ENCODE results near the gene TCHP.

Gene TCHP

GRCh38 chr12:109943811-109944210 is 43.7 kb downstream of the TCHP start:
- no peak overlapping the region for H3K4me3 ChIP-seq (ENCODE audit: low read length)
- H3K27ac ChIP-seq (ENCODE audit: low read length): no peak overlapping the region
- no peaks in the 10 kb centered on the region for H3K27me3 ChIP-seq (ENCODE audit: control insufficient read depth, insufficient read depth, low read length)
- H3K9ac ChIP-seq (ENCODE audit: low read length): no peak overlapping the region
- H3K36me3 ChIP-seq (ENCODE audit: control insufficient read depth, low read depth, low read length): no peaks in the 10 kb centered on the region
- H3K4me1 ChIP-seq (ENCODE audit: control insufficient read depth, low read depth, low read length): peaks cover 25% of the 10 kb centered on the region
- H3K9me3 ChIP-seq (ENCODE audit: control insufficient read depth, low read depth, low read length): no peaks in the 10 kb centered on the region

- no peak overlapping the region for H3K27ac ChIP-seq (ENCODE audit: low read length)
- peaks cover 3% of the 10 kb centered on the region for H3K36me3 ChIP-seq (ENCODE audit: control insufficient read depth, low read depth, low read length)
- peaks cover 25% of the 10 kb centered on the region for H3K4me1 ChIP-seq (ENCODE audit: control insufficient read depth, low read depth, low read length)
- H3K9ac ChIP-seq (ENCODE audit: low read length): peak overlapping the region; percentile 1
- no peaks in the 10 kb centered on the region for H3K9me3 ChIP-seq (ENCODE audit: control insufficient read depth, low read depth, low read length)
- H3K4me3 ChIP-seq (ENCODE audit: low read length): no peak overlapping the region
- no peaks in the 10 kb centered on the region for H3K27me3 ChIP-seq (ENCODE audit: control insufficient read depth, insufficient read depth, low read length)
Measured at GRCh38 chr12:109944561-109945359, 44.7 kb downstream of the TCHP start.

GRCh38 chr12:109946505-109946904 is 46.4 kb downstream of the TCHP start:
- Histone ChIP-seq H3K4me1 (ENCODE audit: control insufficient read depth, low read depth, low read length) (peaks cover 25% of the 10 kb centered on the region), H3K27ac (ENCODE audit: low read length) (peak overlapping the region; percentile 24), H3K36me3 (ENCODE audit: control insufficient read depth, low read depth, low read length) (peaks cover 17% of the 10 kb centered on the region), H3K4me3 (ENCODE audit: low read length) (no peak overlapping the region), H3K9ac (ENCODE audit: low read length) (peak overlapping the region; percentile 16), H3K27me3 (ENCODE audit: control insufficient read depth, insufficient read depth, low read length) (no peaks in the 10 kb centered on the region), H3K9me3 (ENCODE audit: control insufficient read depth, low read depth, low read length) (no peaks in the 10 kb centered on the region)

- Histone ChIP-seq H3K36me3 (ENCODE audit: control insufficient read depth, low read depth, low read length) (peaks cover 21% of the 10 kb centered on the region), H3K4me3 (ENCODE audit: low read length) (no peak overlapping the region), H3K27me3 (ENCODE audit: control insufficient read depth, insufficient read depth, low read length) (no peaks in the 10 kb centered on the region), H3K9me3 (ENCODE audit: control insufficient read depth, low read depth, low read length) (no peaks in the 10 kb centered on the region), H3K9ac (ENCODE audit: low read length) (peak overlapping the region; percentile 16), H3K4me1 (ENCODE audit: control insufficient read depth, low read depth, low read length) (peaks cover 25% of the 10 kb centered on the region), H3K27ac (ENCODE audit: low read length) (peak overlapping the region; percentile 24)
Measured at GRCh38 chr12:109946913-109947312, 46.8 kb downstream of the TCHP start.

GRCh38 chr12:109947521-109947920 is 47.4 kb downstream of the TCHP start:
- Histone ChIP-seq H3K9ac (ENCODE audit: low read length) (no peak overlapping the region), H3K27me3 (ENCODE audit: control insufficient read depth, insufficient read depth, low read length) (no peaks in the 10 kb centered on the region), H3K4me3 (ENCODE audit: low read length) (no peak overlapping the region), H3K27ac (ENCODE audit: low read length) (no peak overlapping the region), H3K9me3 (ENCODE audit: control insufficient read depth, low read depth, low read length) (no peaks in the 10 kb centered on the region), H3K4me1 (ENCODE audit: control insufficient read depth, low read depth, low read length) (peaks cover 25% of the 10 kb centered on the region), H3K36me3 (ENCODE audit: control insufficient read depth, low read depth, low read length) (peaks cover 27% of the 10 kb centered on the region)

DNA sequence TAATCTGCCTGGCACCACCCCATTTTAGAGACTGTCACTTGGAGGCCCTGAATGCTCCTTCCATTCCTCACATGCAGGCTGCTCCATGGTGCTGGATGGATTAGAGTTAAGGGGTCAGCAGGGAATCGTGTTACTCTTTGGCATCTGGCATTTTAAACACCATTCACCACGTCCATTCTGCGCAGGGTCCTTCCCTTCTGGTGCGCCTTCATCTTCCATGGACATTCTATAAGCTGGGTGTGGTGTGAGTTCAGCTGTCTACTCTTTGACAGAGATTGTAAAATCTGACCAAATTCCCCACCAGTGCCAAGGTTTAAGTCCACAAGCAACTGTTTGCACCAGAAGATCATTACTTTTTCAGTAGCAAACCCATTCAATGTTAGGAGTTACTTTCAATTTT is 48.3 kb downstream of the TCHP start:
- peaks cover 36% of the 10 kb centered on the region for H3K36me3 ChIP-seq (ENCODE audit: control insufficient read depth, low read depth, low read length)
- no peak overlapping the region for H3K9ac ChIP-seq (ENCODE audit: low read length)

GRCh38 chr12:109949089-109949488 is 49.0 kb downstream of the TCHP start:
- no peak overlapping the region for H3K27ac ChIP-seq (ENCODE audit: low read length)
- no peak overlapping the region for H3K9ac ChIP-seq (ENCODE audit: low read length)
- peaks cover 25% of the 10 kb centered on the region for H3K4me1 ChIP-seq (ENCODE audit: control insufficient read depth, low read depth, low read length)
- H3K36me3 ChIP-seq (ENCODE audit: control insufficient read depth, low read depth, low read length): peaks cover 37% of the 10 kb centered on the region
- H3K27me3 ChIP-seq (ENCODE audit: control insufficient read depth, insufficient read depth, low read length): no peaks in the 10 kb centered on the region
- H3K4me3 ChIP-seq (ENCODE audit: low read length): no peak overlapping the region
- no peaks in the 10 kb centered on the region for H3K9me3 ChIP-seq (ENCODE audit: control insufficient read depth, low read depth, low read length)

More for the DNA sequence above, 48.3 kb downstream of the TCHP start:
- H3K9me3 ChIP-seq (ENCODE audit: control insufficient read depth, low read depth, low read length): no peaks in the 10 kb centered on the region
- H3K27ac ChIP-seq (ENCODE audit: low read length): no peak overlapping the region
- H3K4me1 ChIP-seq (ENCODE audit: control insufficient read depth, low read depth, low read length): peaks cover 25% of the 10 kb centered on the region
- no peak overlapping the region for H3K4me3 ChIP-seq (ENCODE audit: low read length)
- no peaks in the 10 kb centered on the region for H3K27me3 ChIP-seq (ENCODE audit: control insufficient read depth, insufficient read depth, low read length)

DNA sequence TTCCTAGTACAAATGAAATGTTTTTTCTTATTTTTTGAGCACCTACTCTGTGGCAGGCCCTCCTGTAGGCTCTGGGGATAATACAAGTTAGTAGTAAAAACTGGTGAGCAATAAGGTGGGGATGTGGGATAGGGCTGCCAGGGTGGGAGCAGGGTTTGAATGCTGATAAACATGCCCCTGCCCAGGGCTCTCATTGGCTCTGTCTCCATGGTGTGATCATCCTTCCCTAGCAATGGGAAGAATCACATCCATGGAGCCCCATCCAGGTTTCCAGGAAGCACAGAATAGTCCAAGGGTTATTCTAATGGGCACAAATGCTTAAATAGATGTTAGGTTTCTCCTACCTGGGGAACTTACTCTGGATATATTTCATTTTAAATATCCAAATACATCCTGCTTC is 50.6 kb downstream of the TCHP start:
- H3K9ac ChIP-seq (ENCODE audit: low read length): no peak overlapping the region
- H3K36me3 ChIP-seq (ENCODE audit: control insufficient read depth, low read depth, low read length): peaks cover 37% of the 10 kb centered on the region
- H3K9me3 ChIP-seq (ENCODE audit: control insufficient read depth, low read depth, low read length): no peaks in the 10 kb centered on the region
- peaks cover 12% of the 10 kb centered on the region for H3K4me1 ChIP-seq (ENCODE audit: control insufficient read depth, low read depth, low read length)
- no peak overlapping the region for H3K27ac ChIP-seq (ENCODE audit: low read length)
- no peak overlapping the region for H3K4me3 ChIP-seq (ENCODE audit: low read length)
- H3K27me3 ChIP-seq (ENCODE audit: control insufficient read depth, insufficient read depth, low read length): no peaks in the 10 kb centered on the region

DNA sequence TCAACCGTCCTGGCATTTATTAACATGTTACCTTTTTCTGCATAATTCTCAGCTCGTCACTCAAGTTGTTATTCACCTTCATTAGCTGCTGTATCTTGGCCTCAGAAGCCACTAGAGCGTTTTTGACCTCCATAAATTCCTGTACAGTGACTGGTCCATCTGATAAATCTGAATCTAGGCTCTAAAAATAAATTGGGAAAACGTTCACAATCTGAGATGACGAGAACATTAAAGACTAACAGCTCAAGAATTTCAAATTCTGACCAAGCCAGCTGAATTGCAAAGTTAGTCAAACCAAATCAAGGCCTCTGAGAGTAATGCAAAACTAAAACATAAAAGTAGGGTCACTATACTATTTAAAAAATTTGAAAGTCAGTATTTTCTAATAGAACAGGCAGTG is 51.1 kb downstream of the TCHP start:
- no peaks in the 10 kb centered on the region for H3K27me3 ChIP-seq (ENCODE audit: control insufficient read depth, insufficient read depth, low read length)
- no peak overlapping the region for H3K4me3 ChIP-seq (ENCODE audit: low read length)
- no peak overlapping the region for H3K27ac ChIP-seq (ENCODE audit: low read length)
- H3K4me1 ChIP-seq (ENCODE audit: control insufficient read depth, low read depth, low read length): peaks cover 10% of the 10 kb centered on the region
- H3K9me3 ChIP-seq (ENCODE audit: control insufficient read depth, low read depth, low read length): no peaks in the 10 kb centered on the region
- H3K36me3 ChIP-seq (ENCODE audit: control insufficient read depth, low read depth, low read length): peaks cover 37% of the 10 kb centered on the region
- H3K9ac ChIP-seq (ENCODE audit: low read length): no peak overlapping the region

- Histone ChIP-seq H3K27me3 (ENCODE audit: control insufficient read depth, insufficient read depth, low read length) (no peaks in the 10 kb centered on the region), H3K36me3 (ENCODE audit: control insufficient read depth, low read depth, low read length) (peaks cover 37% of the 10 kb centered on the region), H3K9ac (ENCODE audit: low read length) (no peak overlapping the region), H3K4me3 (ENCODE audit: low read length) (no peak overlapping the region), H3K9me3 (ENCODE audit: control insufficient read depth, low read depth, low read length) (no peaks in the 10 kb centered on the region), H3K4me1 (ENCODE audit: control insufficient read depth, low read depth, low read length) (peaks cover 3% of the 10 kb centered on the region), H3K27ac (ENCODE audit: low read length) (no peak overlapping the region)
Measured at GRCh38 chr12:109951751-109952150, 51.7 kb downstream of the TCHP start.

- H3K27me3 ChIP-seq (ENCODE audit: control insufficient read depth, insufficient read depth, low read length): no peaks in the 10 kb centered on the region
- no peak overlapping the region for H3K9ac ChIP-seq (ENCODE audit: low read length)
- no peak overlapping the region for H3K4me3 ChIP-seq (ENCODE audit: low read length)
- H3K36me3 ChIP-seq (ENCODE audit: control insufficient read depth, low read depth, low read length): peaks cover 37% of the 10 kb centered on the region
- no peak overlapping the region for H3K27ac ChIP-seq (ENCODE audit: low read length)
- no peaks in the 10 kb centered on the region for H3K9me3 ChIP-seq (ENCODE audit: control insufficient read depth, low read depth, low read length)
- no peaks in the 10 kb centered on the region for H3K4me1 ChIP-seq (ENCODE audit: control insufficient read depth, low read depth, low read length)
Measured at GRCh38 chr12:109952160-109952858, 52.2 kb downstream of the TCHP start.

- peaks cover 37% of the 10 kb centered on the region for H3K36me3 ChIP-seq (ENCODE audit: control insufficient read depth, low read depth, low read length)
- no peak overlapping the region for H3K27ac ChIP-seq (ENCODE audit: low read length)
- no peaks in the 10 kb centered on the region for H3K27me3 ChIP-seq (ENCODE audit: control insufficient read depth, insufficient read depth, low read length)
- H3K9ac ChIP-seq (ENCODE audit: low read length): no peak overlapping the region
- H3K9me3 ChIP-seq (ENCODE audit: control insufficient read depth, low read depth, low read length): no peaks in the 10 kb centered on the region
- no peaks in the 10 kb centered on the region for H3K4me1 ChIP-seq (ENCODE audit: control insufficient read depth, low read depth, low read length)
- no peak overlapping the region for H3K4me3 ChIP-seq (ENCODE audit: low read length)
Measured at GRCh38 chr12:109952873-109953272, 52.8 kb downstream of the TCHP start.
